Psoas muscle (tissue), 8 donors: ENCODE results near the gene CCDC78. TPM values are rescaled to one million over a fixed set of nuclear protein-coding genes. Genes with fewer than 3 reads are reported as not detected.
"Not testable (repeated sequence)": the region's sequence is repeated elsewhere in the genome, so short reads cannot be mapped to it uniquely, and the experiment has no call there.

Source experiments
- ATAC-seq, 4 donors: fragments of 200-7000 bp; cut with Tn5 transposase; one replicate each; pipeline ENCODE4 v1.9.1; 2020; ENCODE audit warnings: moderate library complexity in 3 of 4, mild to moderate bottlenecking in 2 of 4
- DNase-seq, 2 donors: peaks; one replicate each; pipeline ENCODE4 v3.0.0-alpha.2; 2020
- H3K27ac ChIP-seq: fragments of 200-600 bp; one replicate; pipeline ENCODE4 v1.8.0; 2022
- H3K27me3 ChIP-seq, 3 donors: fragments of 200-600 bp in 1 of 3; one replicate each; pipeline versions ENCODE4 v1.6.1 to v1.8.0; 2013 to 2022; ENCODE audit warnings: low read length in 2 of 3, mild to moderate bottlenecking in 2 of 3, moderate library complexity in 1 of 3; ENCODE audit not compliant: insufficient read depth in 3 of 3
- H3K36me3 ChIP-seq, 2 donors: fragments of 200-600 bp in 1 of 2; one replicate each; pipeline versions ENCODE4 v1.6.1 to v1.8.0; 2013 to 2022; ENCODE audit warnings: low read depth in 1 of 2, mild to moderate bottlenecking in 1 of 2, moderate library complexity in 1 of 2; ENCODE audit not compliant: insufficient read depth in 1 of 2
- H3K4me1 ChIP-seq: fragments of 200-600 bp; one replicate; pipeline ENCODE4 v1.8.0; 2022
- H3K4me3 ChIP-seq: fragments of 200-600 bp; one replicate; pipeline ENCODE4 v1.8.0; 2022; ENCODE audit warnings: mild to moderate bottlenecking
- H3K9me3 ChIP-seq: fragments of 200-600 bp; one replicate; pipeline ENCODE4 v1.8.0; 2022
- CTCF ChIP-seq: fragments of 200-600 bp; IDR thresholded peaks from one replicate; pipeline ENCODE4 v1.8.0; 2022; ENCODE audit warnings: antibody characterized with exemption
- WGBS, 3 donors: extraction: QIAGEN DNeasy Blood & Tissue Kit; methylation state at CpG; one replicate each; pipeline versions ENCODE4 v1.1.6 to v1.1.7; 2013; 5-methylcytosine and 5-hydroxymethylcytosine counted together
- intact Hi-C, 2 donors: fragments of 100-400 bp; cut with DNase I; formaldehyde crosslinking; loops; one replicate each; pipeline versions ENCODE4 v1.11.0 to v1.14.2; 2022
- polyA plus RNA-seq, 3 donors: library from polyadenylated mRNA; stranded (reverse); fragments of 200-250 nt; gene quantifications; one replicate each; pipeline ENCODE4 v1.2.3, GENCODE V29; 2013
- total RNA-seq, 4 donors: library from RNA; stranded (reverse); fragmentation: NEBNext Ultra II Directional in 2 of 4; extraction: Animal tissue kit (Norgen Biotek cat#: 25700) in 2 of 4; gene quantifications; one replicate each; pipeline versions ENCODE4 v1.2.1 to v1.2.4, GENCODE V29; 2021 to 2023
- donor health status: healthy with polysubstance abuse.
- donor health status: DM: no; HTN: no; CAD: no; lungs with moderate emphysema.
- donor health status: Bipolar disorder and iron deficiency.
- donor health status: healthy.
- donor health status: DM: yes; HTN: yes; CAD: no.
- donor health status: DM: no; HTN: no; CAD: no.
- donor health status: DM: no; HTN: no; CAD: no.
- donor health status: DM: yes; HTN: yes; CAD: no.

The CCDC78 gene
- total and polyA plus RNA-seq, 7 donors: 0.11 to 0.16 (median 0.12) TPM; not detected in 4

DNA sequence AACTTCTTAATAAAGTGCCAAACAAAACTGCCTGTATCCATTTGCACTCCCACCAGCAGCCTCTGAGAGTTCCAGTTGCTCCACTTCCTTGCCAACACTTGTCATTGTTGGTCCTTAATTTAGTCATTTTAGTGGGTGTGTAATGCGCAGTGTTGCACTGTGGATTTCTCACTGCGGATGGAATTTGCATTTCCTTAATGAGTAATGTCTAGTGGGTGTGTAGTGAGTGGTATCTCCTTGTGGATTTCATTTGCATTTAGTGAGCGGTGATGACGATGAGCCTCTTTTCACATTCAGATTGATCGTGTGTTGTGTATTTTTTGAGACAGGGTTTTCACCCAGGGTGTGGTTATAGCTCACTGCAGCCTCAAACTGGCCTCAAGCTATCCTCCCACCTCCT is 30.2 kb upstream of the CCDC78 start:
- Histone ChIP-seq H3K4me1 (no peaks in the 10 kb centered on the region), H3K9me3 (no peaks in the 10 kb centered on the region), H3K27ac (no peak overlapping the region), H3K27me3 (peaks cover 0 to 39% (median 12%) of the 10 kb centered on the region in 3 donors), H3K36me3 (no peaks in the 10 kb centered on the region), H3K4me3 (no peak overlapping the region)
- DNase-seq (no peak), ATAC-seq (no peak)
- intact Hi-C loops: no loop called here
- no peak for TF ChIP-seq CTCF
- 90 to 97% (median 94%) methylated on average over 5 of the region's 5 CpGs for WGBS, 3 donors

- H3K9me3 ChIP-seq: no peaks in the 10 kb centered on the region
These were observed 28.4 kb upstream of the CCDC78 start for GRCh38 chr16:754656-755055.

GRCh38 chr16:754121-754607 is 27.9 kb upstream of the CCDC78 start:
- ATAC-seq, DNase-seq, H3K4me1 ChIP-seq, H3K36me3 ChIP-seq, H3K27ac ChIP-seq, H3K9me3 ChIP-seq, H3K4me3 ChIP-seq, intact Hi-C loops: not testable (repeated sequence)
- 84 to 87% (median 86%) methylated on average over 11 of the region's 11 CpGs for WGBS, 3 donors
- H3K27me3 ChIP-seq: peaks cover 0 to 39% (median 9%) of the 10 kb centered on the region in 3 donors

More at GRCh38 chr16:754656-755055, 28.4 kb upstream of the CCDC78 start:
- intact Hi-C loops: no loop called here
- no peak for TF ChIP-seq CTCF
- Histone ChIP-seq H3K4me1 (no peaks in the 10 kb centered on the region), H3K4me3 (no peak overlapping the region), H3K27ac (no peak overlapping the region), H3K36me3 (no peaks in the 10 kb centered on the region), H3K27me3 (peaks cover 0 to 39% (median 10%) of the 10 kb centered on the region in 3 donors)
- 58 to 64% (median 64%) methylated on average over 11 of the region's 11 CpGs for WGBS, 3 donors
- no peak for DNase-seq
- no peak for ATAC-seq

- ATAC-seq (no peak), DNase-seq (no peak)
- intact Hi-C loops: no loop called here
- Histone ChIP-seq H3K36me3 (no peaks in the 10 kb centered on the region), H3K27me3 (peaks cover 0 to 42% (median 8%) of the 10 kb centered on the region in 3 donors), H3K27ac (no peak overlapping the region), H3K4me3 (no peak overlapping the region), H3K9me3 (no peaks in the 10 kb centered on the region), H3K4me1 (no peaks in the 10 kb centered on the region)
- no peak for TF ChIP-seq CTCF
- WGBS, 3 donors: 17 to 29% (median 17%) methylated on average over 8 to 10 of the region's 10 CpGs
These were observed 25.7 kb upstream of the CCDC78 start for GRCh38 chr16:752007-752312.

DNA sequence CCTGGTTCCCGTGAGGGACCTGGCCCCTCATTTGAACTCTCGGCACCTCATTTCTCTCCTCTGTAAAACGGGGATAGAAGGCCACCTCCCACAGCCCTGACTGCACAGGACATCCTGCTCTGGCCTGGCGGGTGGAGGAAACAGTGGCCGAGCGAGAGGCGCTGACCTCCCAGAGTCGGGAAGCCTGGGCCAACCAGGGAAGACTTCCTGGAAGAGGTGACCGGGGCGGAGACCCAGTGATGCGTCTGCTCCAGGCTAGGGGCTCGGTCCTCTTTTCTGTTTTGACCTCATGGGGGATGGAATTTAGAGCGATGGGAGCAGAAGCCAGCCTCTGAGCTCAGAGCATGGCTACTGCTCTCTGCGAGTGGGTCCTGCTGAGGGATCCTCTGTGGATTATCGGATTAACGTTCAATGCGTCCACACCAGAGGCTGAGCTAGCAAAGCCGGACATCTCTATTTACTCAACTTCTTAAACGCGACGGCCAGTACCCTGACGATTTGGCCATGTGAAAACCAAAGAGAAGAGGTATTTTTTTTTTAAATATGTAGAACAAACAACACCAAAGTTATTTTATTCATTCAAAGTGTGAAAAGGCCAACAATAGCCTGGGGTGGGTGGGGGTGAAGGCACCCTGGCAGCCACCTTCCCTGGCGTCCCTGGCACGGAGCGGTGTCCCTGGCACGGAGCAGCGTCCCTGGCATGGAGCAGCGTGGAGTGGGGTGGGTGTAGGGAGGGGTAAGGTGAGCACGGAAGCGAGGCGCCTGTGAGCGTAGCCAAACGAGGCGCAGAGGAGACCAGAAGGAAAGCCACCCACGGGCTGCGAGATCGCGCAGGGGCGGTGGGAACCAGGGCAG is 25.1 kb upstream of the CCDC78 start:
- H3K27ac ChIP-seq: no peak overlapping the region
- intact Hi-C loops: no loop called here
- H3K27me3 ChIP-seq: peaks cover 0 to 38% (median 8%) of the 10 kb centered on the region in 3 donors
- H3K36me3 ChIP-seq: no peaks in the 10 kb centered on the region
- no peak overlapping the region for H3K4me3 ChIP-seq
- DNase-seq: no peak
- no peaks in the 10 kb centered on the region for H3K9me3 ChIP-seq
- 44 to 54% (median 45%) methylated on average over 36 to 39 of the region's 39 CpGs for WGBS, 3 donors
- no peak for TF ChIP-seq CTCF
- ATAC-seq: no peak
- H3K4me1 ChIP-seq: no peaks in the 10 kb centered on the region
